Esophagus (tissue), 2 donors: ENCODE results near the gene SPNS1. TPM values are rescaled to one million over a fixed set of nuclear protein-coding genes. Genes with fewer than 3 reads are reported as not detected.
"Not testable (repeated sequence)": the region's sequence is repeated elsewhere in the genome, so short reads cannot be mapped to it uniquely, and the experiment has no call there.

Source experiments
- H3K27ac ChIP-seq, 2 donors: one replicate each; pipeline ENCODE4 v1.5.1; 2013; ENCODE audit warnings: low read depth in 2 of 2, mild to moderate bottlenecking in 2 of 2, inconsistent platforms in 1 of 2, low read length in 1 of 2, moderate library complexity in 1 of 2
- H3K27me3 ChIP-seq, 2 donors: one replicate each; pipeline ENCODE4 v1.6.1; 2013; ENCODE audit warnings: low read length in 2 of 2, control low read depth in 1 of 2, mild to moderate bottlenecking in 1 of 2; ENCODE audit not compliant: insufficient read depth in 2 of 2, control insufficient read depth in 1 of 2
- H3K36me3 ChIP-seq, 2 donors: one replicate each; pipeline ENCODE4 v1.6.1; 2013; ENCODE audit warnings: low read length in 1 of 2; ENCODE audit not compliant: control insufficient read depth in 2 of 2, insufficient read depth in 2 of 2
- H3K4me1 ChIP-seq, 2 donors: one replicate each; pipeline ENCODE4 v1.6.1; 2013; ENCODE audit warnings: low read length in 1 of 2; ENCODE audit not compliant: control insufficient read depth in 2 of 2, insufficient read depth in 2 of 2
- H3K4me3 ChIP-seq, 2 donors: one replicate each; pipeline ENCODE4 v1.5.1; 2013; ENCODE audit warnings: low read length in 2 of 2, mild to moderate bottlenecking in 2 of 2, low read depth in 1 of 2, moderate library complexity in 1 of 2
- H3K9me3 ChIP-seq, 2 donors: one replicate each; pipeline ENCODE4 v1.6.1; 2013; ENCODE audit warnings: mild to moderate bottlenecking in 2 of 2, low read depth in 1 of 2, low read length in 1 of 2, moderate library complexity in 1 of 2; ENCODE audit not compliant: control insufficient read depth in 2 of 2, insufficient read depth in 1 of 2
- WGBS, 2 donors: extraction: QIAGEN DNeasy Blood & Tissue Kit; methylation state at CpG; one replicate each; pipeline ENCODE4 v1.1.7; 2013; 5-methylcytosine and 5-hydroxymethylcytosine counted together
- polyA plus RNA-seq, 2 donors: library from polyadenylated mRNA; stranded (reverse); fragments of 200-250 nt; gene quantifications; one replicate each; pipeline ENCODE4 v1.2.3, GENCODE V29; 2013
- donor health status: healthy with polysubstance abuse.
- donor health status: Bipolar disorder and iron deficiency.

Gene SPNS1
- polyA plus RNA-seq, 2 donors = 22.2 to 24.6 TPM

GRCh38 chr16:28935346-28935745 lies 39.2 kb upstream of the SPNS1 start:
- Histone ChIP-seq H3K27ac (no peak overlapping the region), H3K27me3 (no peaks in the 10 kb centered on the region), H3K36me3 (no peaks in the 10 kb centered on the region), H3K4me1 (peaks cover 0 to 6% of the 10 kb centered on the region in 2 donors), H3K4me3 (no peak overlapping the region), H3K9me3 (no peaks in the 10 kb centered on the region)
- 94 to 95% methylated on average over 4 of the region's 4 CpGs for WGBS, 2 donors

DNA sequence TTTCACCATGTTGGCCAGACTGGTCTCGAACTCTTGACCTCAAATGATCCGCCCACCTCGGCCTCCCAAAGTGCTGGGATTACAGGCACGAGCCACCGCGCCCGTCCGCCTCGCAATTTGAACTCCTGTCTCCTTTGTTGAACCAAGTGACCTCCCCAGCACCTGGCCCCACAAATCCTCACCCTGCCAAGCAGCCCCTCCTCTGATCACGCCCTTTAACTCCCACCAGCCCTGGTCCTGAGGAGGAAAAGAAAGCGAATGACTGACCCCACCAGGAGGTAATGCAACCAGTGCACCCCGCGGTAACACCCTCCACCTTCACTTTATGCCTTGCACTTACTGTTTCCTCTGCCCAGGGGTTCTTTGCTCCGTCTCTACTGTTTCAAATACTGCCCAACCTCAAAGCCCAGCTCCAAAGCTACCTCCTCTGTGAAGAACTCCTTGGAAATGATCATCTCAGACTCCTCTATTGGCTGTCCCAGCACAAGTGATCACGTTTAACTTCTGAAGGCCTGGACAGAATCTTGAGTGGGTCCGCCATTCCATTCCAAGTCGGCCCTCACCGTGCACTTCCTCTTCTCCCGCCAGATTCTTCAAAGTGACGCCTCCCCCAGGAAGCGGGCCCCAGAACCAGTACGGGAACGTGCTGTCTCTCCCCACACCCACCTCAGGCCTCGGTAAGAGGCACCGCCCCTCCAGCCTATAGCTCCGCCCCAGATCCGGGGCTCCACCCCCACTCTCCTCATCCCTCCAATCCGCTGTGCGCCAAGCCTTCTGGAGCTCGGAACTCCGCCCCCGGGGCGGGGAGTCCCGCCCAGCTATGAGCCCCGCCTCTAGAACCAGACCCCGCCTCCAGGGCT lies 38.4 kb upstream of the SPNS1 start:
- 30 to 35% methylated on average over 36 of the region's 36 CpGs for WGBS, 2 donors
- Histone ChIP-seq H3K4me1 (peaks cover 0 to 6% of the 10 kb centered on the region in 2 donors), H3K9me3 (no peaks in the 10 kb centered on the region), H3K27ac (no peak overlapping the region), H3K36me3 (no peaks in the 10 kb centered on the region), H3K4me3 (no peak overlapping the region), H3K27me3 (no peaks in the 10 kb centered on the region)

- Histone ChIP-seq H3K9me3 (no peaks in the 10 kb centered on the region), H3K36me3 (no peaks in the 10 kb centered on the region), H3K4me1 (peaks cover 0 to 6% of the 10 kb centered on the region in 2 donors), H3K4me3 (no peak overlapping the region), H3K27ac (no peak overlapping the region), H3K27me3 (no peaks in the 10 kb centered on the region)
- WGBS, 2 donors = 72 to 78% methylated on average over 26 of the region's 26 CpGs
These were observed 37.8 kb upstream of the SPNS1 start for GRCh38 chr16:28936784-28937155.

DNA sequence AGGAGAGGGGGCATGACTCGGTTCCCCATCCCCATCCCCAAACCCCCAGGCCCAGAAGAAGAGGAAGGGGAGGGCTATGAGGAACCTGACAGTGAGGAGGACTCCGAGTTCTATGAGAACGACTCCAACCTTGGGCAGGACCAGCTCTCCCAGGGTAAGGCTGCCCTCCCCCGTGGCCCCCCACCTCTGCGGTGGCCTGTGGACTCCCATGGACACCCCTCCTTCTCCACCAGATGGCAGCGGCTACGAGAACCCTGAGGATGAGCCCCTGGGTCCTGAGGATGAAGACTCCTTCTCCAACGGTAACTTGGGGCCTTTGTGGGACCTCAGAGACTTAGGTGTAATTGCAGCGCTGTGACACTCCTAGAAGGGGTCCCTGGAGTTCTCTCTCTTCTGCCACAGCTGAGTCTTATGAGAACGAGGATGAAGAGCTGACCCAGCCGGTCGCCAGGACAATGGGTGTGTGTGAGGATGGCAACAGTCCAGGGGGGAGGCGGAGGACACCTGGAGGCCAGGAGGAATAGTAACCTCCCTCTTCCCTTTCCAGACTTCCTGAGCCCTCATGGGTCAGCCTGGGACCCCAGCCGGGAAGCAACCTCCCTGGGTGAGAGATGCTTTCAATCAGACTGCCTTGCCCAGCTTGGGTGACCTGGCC lies 37.2 kb upstream of the SPNS1 start:
- Histone ChIP-seq H3K4me1 (peaks cover 0 to 6% of the 10 kb centered on the region in 2 donors), H3K9me3 (no peaks in the 10 kb centered on the region), H3K27ac (no peak overlapping the region), H3K4me3 (no peak overlapping the region), H3K36me3 (no peaks in the 10 kb centered on the region), H3K27me3 (no peaks in the 10 kb centered on the region)
- 72 to 81% methylated on average over 11 to 14 of the region's 14 CpGs for WGBS, 2 donors

- peaks cover 0 to 6% of the 10 kb centered on the region in 2 donors for H3K4me1 ChIP-seq
- H3K36me3 ChIP-seq = no peaks in the 10 kb centered on the region
- H3K9me3 ChIP-seq = no peaks in the 10 kb centered on the region
- no peak overlapping the region for H3K27ac ChIP-seq
- WGBS, 2 donors = 69 to 86% methylated on average over 6 to 7 of the region's 7 CpGs
- H3K27me3 ChIP-seq = no peaks in the 10 kb centered on the region
- no peak overlapping the region for H3K4me3 ChIP-seq
These were observed 35.9 kb upstream of the SPNS1 start for GRCh38 chr16:28938721-28939120.

DNA sequence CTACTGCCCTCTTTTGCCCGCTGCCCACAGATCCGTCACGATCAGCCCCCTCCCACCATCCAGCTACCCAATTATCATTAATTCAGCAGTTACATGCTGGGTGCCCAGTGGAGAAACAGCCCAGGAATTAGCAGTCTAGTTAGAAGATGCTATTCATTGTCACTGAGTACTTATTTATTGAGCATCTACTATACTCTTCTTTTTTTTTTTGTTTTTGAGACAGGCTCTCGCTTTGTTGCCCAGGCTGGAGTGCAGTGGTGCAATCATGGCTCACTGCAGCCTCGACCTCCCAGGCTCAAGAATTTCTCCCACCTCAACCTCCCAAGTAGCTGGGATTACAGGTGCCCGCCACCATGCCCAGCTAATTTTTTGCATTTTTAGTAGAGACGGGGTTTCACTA lies 34.8 kb upstream of the SPNS1 start:
- not testable (repeated sequence) for H3K27ac ChIP-seq, H3K36me3 ChIP-seq, H3K4me1 ChIP-seq, H3K27me3 ChIP-seq, H3K4me3 ChIP-seq, H3K9me3 ChIP-seq
- WGBS, 2 donors = 87 to 92% methylated on average over 7 of the region's 7 CpGs

DNA sequence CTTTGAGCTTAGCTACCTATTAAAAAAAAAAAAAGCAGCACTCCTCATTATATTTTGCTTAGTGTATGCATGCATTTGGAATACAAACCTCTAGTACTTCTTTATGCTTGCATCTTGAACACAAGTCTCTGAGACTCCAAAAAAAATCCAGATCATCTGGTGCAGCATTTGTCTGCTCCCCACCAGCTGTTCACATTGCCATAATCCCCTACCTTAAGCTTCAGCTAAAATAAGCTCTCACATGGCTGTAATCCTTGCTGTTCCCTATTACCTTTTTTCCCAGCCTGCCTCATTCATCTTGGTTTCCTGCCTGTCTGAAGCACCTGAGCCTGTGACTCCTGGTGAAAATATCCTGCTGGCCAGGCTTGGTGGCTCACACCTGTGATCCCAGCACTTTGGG lies 31.3 kb upstream of the SPNS1 start:
- Histone ChIP-seq H3K27me3 (no peaks in the 10 kb centered on the region), H3K4me3 (no peak overlapping the region), H3K27ac (no peak overlapping the region), H3K9me3 (no peaks in the 10 kb centered on the region), H3K36me3 (no peaks in the 10 kb centered on the region), H3K4me1 (peaks cover 0 to 4% of the 10 kb centered on the region in 2 donors)

DNA sequence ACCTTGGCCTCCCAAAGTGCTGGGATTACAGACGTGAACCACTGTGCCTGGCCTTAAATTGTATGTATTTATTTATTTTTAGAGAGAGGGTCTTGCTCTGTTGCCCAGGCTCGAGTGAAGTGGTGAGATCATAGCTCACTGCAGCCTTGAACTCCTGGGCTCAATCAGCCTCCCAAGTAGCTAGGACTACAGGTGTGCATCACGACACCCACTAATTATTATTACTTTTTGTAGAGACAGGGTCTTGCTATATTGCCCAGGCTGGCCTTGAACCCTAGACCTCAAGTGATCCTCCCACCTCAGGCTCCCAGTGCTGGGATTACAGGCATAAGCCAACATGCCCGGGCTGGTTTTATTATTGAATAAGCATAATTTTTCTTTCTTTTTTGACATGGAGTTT lies 27.9 kb upstream of the SPNS1 start:
- Histone ChIP-seq H3K4me1 (peaks cover 0 to 4% of the 10 kb centered on the region in 2 donors), H3K27me3 (no peaks in the 10 kb centered on the region), H3K4me3 (no peak overlapping the region), H3K36me3 (no peaks in the 10 kb centered on the region), H3K9me3 (no peaks in the 10 kb centered on the region), H3K27ac (no peak overlapping the region)
- 61 to 70% methylated on average over 4 of the region's 4 CpGs for WGBS, 2 donors

- WGBS, 2 donors = 1% methylated on average over 63 to 79 of the region's 79 CpGs
- peak within 1 kb of the TSS; percentile 90 to 93 for H3K27ac ChIP-seq
- peak within 1 kb of the TSS; percentile 90 to 94 for H3K4me3 ChIP-seq
- peaks cover under 1 to 11% of the 10 kb centered on the region in 2 donors for H3K36me3 ChIP-seq
- no peaks in the 10 kb centered on the region for H3K27me3 ChIP-seq
- peaks cover 1 to 3% of the 10 kb centered on the region in 2 donors for H3K4me1 ChIP-seq
- H3K9me3 ChIP-seq = no peaks in the 10 kb centered on the region
These were observed 23.7 kb upstream of the SPNS1 start, which contains the start of gene NFATC2IP for GRCh38 chr16:28950648-28951409. Gene NFATC2IP, plus strand, starts transcription at chr16:28950937. Its CDS starts 75 bp downstream, at chr16:28951012.
